BLaER1 (cell line): ENCODE measurements around the gene POLR3H.
"Not testable (repeated sequence)": the region's sequence is repeated elsewhere in the genome, so short reads cannot be mapped to it uniquely, and the experiment has no call there.

Experiments
- H3K27ac ChIP-seq: shearing (Covaris generic); formaldehyde crosslinking; 2 replicates; pipeline ENCODE4 v1.8.1; 2022
- H3K27me3 ChIP-seq: shearing (Covaris generic); formaldehyde crosslinking; 2 replicates; pipeline ENCODE4 v1.8.1; 2022
- H3K36me3 ChIP-seq: shearing (Covaris generic); formaldehyde crosslinking; 2 replicates; pipeline ENCODE4 v1.8.1; 2022
- H3K4me1 ChIP-seq: shearing (Covaris generic); formaldehyde crosslinking; 2 replicates; pipeline ENCODE4 v1.8.1; 2022
- H3K4me2 ChIP-seq: shearing (Covaris generic); formaldehyde crosslinking; 2 replicates; pipeline ENCODE4 v1.8.1; 2022
- H3K4me3 ChIP-seq: shearing (Covaris generic); formaldehyde crosslinking; 2 replicates; pipeline ENCODE4 v1.8.1; 2022
- H3K9ac ChIP-seq: shearing (Covaris generic); formaldehyde crosslinking; 2 replicates; pipeline ENCODE4 v1.8.1; 2022
- H3K9me3 ChIP-seq: shearing (Covaris generic); formaldehyde crosslinking; 2 replicates; pipeline ENCODE4 v1.8.1; 2022
- H4K20me1 ChIP-seq: shearing (Covaris generic); formaldehyde crosslinking; 2 replicates; pipeline ENCODE4 v1.8.1; 2022
- Cebpa-rat ChIP-seq: shearing (Covaris generic); IDR thresholded peaks from 2 replicates; pipeline ENCODE4 v1.8.1; 2022

POLR3H gene

GRCh38 chr22:41568811-41569210 is 24.5 kb upstream of the POLR3H start:
- no peak overlapping the region for H3K4me3 ChIP-seq
- no peaks in the 10 kb centered on the region for H3K27me3 ChIP-seq

GRCh38 chr22:41567512-41567768 is 23.2 kb upstream of the POLR3H start:
- Histone ChIP-seq H3K4me2 (no peak overlapping the region), H3K9ac (no peak overlapping the region), H3K4me1 (peaks cover 11% of the 10 kb centered on the region), H3K36me3 (no peaks in the 10 kb centered on the region), H3K4me3 (no peak overlapping the region), H3K9me3 (no peaks in the 10 kb centered on the region), H3K27me3 (no peaks in the 10 kb centered on the region), H3K27ac (no peak overlapping the region), H4K20me1 (no peaks in the 10 kb centered on the region)
- no peak for TF ChIP-seq Cebpa-rat

More at GRCh38 chr22:41568811-41569210, 24.5 kb upstream of the POLR3H start:
- H3K9ac ChIP-seq: no peak overlapping the region
- H3K4me2 ChIP-seq: no peak overlapping the region
- H3K4me1 ChIP-seq: no peaks in the 10 kb centered on the region
- no peak overlapping the region for H3K27ac ChIP-seq
- no peaks in the 10 kb centered on the region for H4K20me1 ChIP-seq
- no peaks in the 10 kb centered on the region for H3K9me3 ChIP-seq
- no peak for TF ChIP-seq Cebpa-rat
- H3K36me3 ChIP-seq: no peaks in the 10 kb centered on the region

GRCh38 chr22:41565403-41566054 is 21.3 kb upstream of the POLR3H start:
- no peaks in the 10 kb centered on the region for H3K9me3 ChIP-seq
- no peak overlapping the region for H3K4me2 ChIP-seq
- no peak overlapping the region for H3K4me3 ChIP-seq
- H3K27me3 ChIP-seq: peaks cover 16% of the 10 kb centered on the region
- no peaks in the 10 kb centered on the region for H3K36me3 ChIP-seq
- no peak for TF ChIP-seq Cebpa-rat
- H3K27ac ChIP-seq: no peak overlapping the region
- H4K20me1 ChIP-seq: no peaks in the 10 kb centered on the region
- peaks cover 19% of the 10 kb centered on the region for H3K4me1 ChIP-seq
- H3K9ac ChIP-seq: no peak overlapping the region

- H3K4me1 ChIP-seq: peaks cover 19% of the 10 kb centered on the region
- H3K27ac ChIP-seq: no peak overlapping the region
- H3K27me3 ChIP-seq: peaks cover 16% of the 10 kb centered on the region
- TF ChIP-seq Cebpa-rat: no peak
- no peak overlapping the region for H3K4me3 ChIP-seq
- no peaks in the 10 kb centered on the region for H3K9me3 ChIP-seq
- no peaks in the 10 kb centered on the region for H3K36me3 ChIP-seq
- H4K20me1 ChIP-seq: no peaks in the 10 kb centered on the region
- no peak overlapping the region for H3K4me2 ChIP-seq
- H3K9ac ChIP-seq: no peak overlapping the region
Measured at GRCh38 chr22:41564563-41564962, 20.3 kb upstream of the POLR3H start.

GRCh38 chr22:41563051-41563711 is 18.9 kb upstream of the POLR3H start:
- Histone ChIP-seq H3K9ac (no peak overlapping the region), H3K36me3 (no peaks in the 10 kb centered on the region), H3K4me2 (peak overlapping the region; percentile 43), H3K4me3 (no peak overlapping the region), H3K9me3 (no peaks in the 10 kb centered on the region), H4K20me1 (no peaks in the 10 kb centered on the region), H3K27me3 (peaks cover 16% of the 10 kb centered on the region), H3K4me1 (peaks cover 20% of the 10 kb centered on the region), H3K27ac (no peak overlapping the region)
- no peak for TF ChIP-seq Cebpa-rat

- Histone ChIP-seq H3K4me1 (peaks cover 28% of the 10 kb centered on the region), H3K27me3 (peaks cover 16% of the 10 kb centered on the region), H3K9me3 (no peaks in the 10 kb centered on the region), H4K20me1 (no peaks in the 10 kb centered on the region), H3K36me3 (no peaks in the 10 kb centered on the region), H3K9ac (no peak overlapping the region), H3K4me3 (no peak overlapping the region), H3K27ac (no peak overlapping the region), H3K4me2 (peak overlapping the region; percentile 43)
- TF ChIP-seq Cebpa-rat: no peak
Measured at GRCh38 chr22:41562461-41562860, 18.2 kb upstream of the POLR3H start.

GRCh38 chr22:41561788-41562187 is 17.5 kb upstream of the POLR3H start:
- no peak for TF ChIP-seq Cebpa-rat
- no peak overlapping the region for H3K9ac ChIP-seq

GRCh38 chr22:41561335-41561734 is 17.1 kb upstream of the POLR3H start:
- Histone ChIP-seq H3K9me3 (no peaks in the 10 kb centered on the region), H3K9ac (no peak overlapping the region), H3K4me1 (peaks cover 38% of the 10 kb centered on the region), H3K36me3 (no peaks in the 10 kb centered on the region), H3K4me3 (no peak overlapping the region), H3K4me2 (peak overlapping the region; percentile 21), H4K20me1 (no peaks in the 10 kb centered on the region), H3K27ac (no peak overlapping the region), H3K27me3 (peaks cover 16% of the 10 kb centered on the region)
- TF ChIP-seq Cebpa-rat: no peak

More at GRCh38 chr22:41561788-41562187, 17.5 kb upstream of the POLR3H start:
- Histone ChIP-seq H3K36me3 (no peaks in the 10 kb centered on the region), H4K20me1 (no peaks in the 10 kb centered on the region), H3K4me3 (no peak overlapping the region), H3K9me3 (no peaks in the 10 kb centered on the region), H3K27me3 (peaks cover 16% of the 10 kb centered on the region), H3K4me2 (0 out of 2 replicates have a peak overlapping the region, but pooled peaks have one; percentile 43), H3K27ac (no peak overlapping the region), H3K4me1 (peaks cover 34% of the 10 kb centered on the region)

GRCh38 chr22:41560095-41560471 is 15.8 kb upstream of the POLR3H start:
- Histone ChIP-seq H3K27me3 (peaks cover 16% of the 10 kb centered on the region), H4K20me1 (no peaks in the 10 kb centered on the region), H3K9ac (no peak overlapping the region), H3K36me3 (no peaks in the 10 kb centered on the region), H3K4me2 (no peak overlapping the region), H3K4me3 (no peak overlapping the region), H3K9me3 (no peaks in the 10 kb centered on the region), H3K27ac (no peak overlapping the region), H3K4me1 (peaks cover 43% of the 10 kb centered on the region)
- TF ChIP-seq Cebpa-rat: no peak

- 0 out of 2 replicates have a peak overlapping the region, but pooled peaks have one; percentile 60 for H3K27ac ChIP-seq
- peak overlapping the region; percentile 83 for H3K4me2 ChIP-seq
- H3K4me3 ChIP-seq, H3K9me3 ChIP-seq, H3K9ac ChIP-seq, H3K36me3 ChIP-seq, H4K20me1 ChIP-seq: not testable (repeated sequence)
- H3K27me3 ChIP-seq: peaks cover 16% of the 10 kb centered on the region
- peaks cover 40% of the 10 kb centered on the region for H3K4me1 ChIP-seq
Measured at GRCh38 chr22:41558241-41558630, 14.0 kb upstream of the POLR3H start.
